CD4-positive, CD25-positive, alpha-beta regulatory T cell (primary cell): Measurements from ENCODE around the gene PDIK1L. TPM values are rescaled to one million over a fixed set of nuclear protein-coding genes. Genes with fewer than 3 reads are reported as not detected.
A peak's percentile ranks its signal among the peaks of the same experiment; 100 is the strongest.

Experiments used
- ATAC-seq, 2 donors: fragments of 150-1000 bp; cut with Tn5 transposase; one replicate each; pipeline ENCODE4 v1.10.0; 2021; ENCODE audit warnings: low read depth in 2 of 2, moderate number of reproducible peaks in 2 of 2, moderate library complexity in 1 of 2
- DNase-seq, 3 donors: peaks; one replicate each; pipeline versions ENCODE4 v3.0.0 to v3.0.0-alpha.2; 2012 to 2022; ENCODE audit warnings: mixed read lengths in 1 of 3
- H3K27ac ChIP-seq: one replicate; pipeline ENCODE4 v1.7.0; 2013; ENCODE audit warnings: mild to moderate bottlenecking, low read length; ENCODE audit not compliant: insufficient read depth, poor library complexity, severe bottlenecking
- H3K27me3 ChIP-seq: one replicate; pipeline ENCODE4 v1.7.0; 2013; ENCODE audit warnings: low read length; ENCODE audit not compliant: control insufficient read depth, insufficient read depth
- H3K36me3 ChIP-seq: one replicate; pipeline ENCODE4 v1.7.0; 2013; ENCODE audit warnings: mild to moderate bottlenecking, low read length, moderate library complexity; ENCODE audit not compliant: control insufficient read depth, insufficient read depth
- H3K4me1 ChIP-seq: 2 replicates; pipeline ENCODE4 v1.7.0; 2013; ENCODE audit warnings: mild to moderate bottlenecking, low read length; ENCODE audit not compliant: insufficient read depth, control insufficient read depth, poor library complexity, severe bottlenecking
- H3K4me3 ChIP-seq: one replicate; pipeline ENCODE4 v1.7.0; 2013; ENCODE audit warnings: low read depth, mild to moderate bottlenecking, low read length, moderate library complexity
- H3K9me3 ChIP-seq, 2 experiments: 1 replicate in 1 of 2; 2 replicates in 1 of 2; pipeline ENCODE4 v1.7.0; 2013; ENCODE audit warnings: low read length in 2 of 2, mild to moderate bottlenecking in 1 of 2, moderate library complexity in 1 of 2; ENCODE audit not compliant: control insufficient read depth in 2 of 2
- H3K27ac Mint-ChIP-seq, 3 donors: one replicate each; pipeline ENCODE4 v1.8.0; 2020 to 2022; ENCODE audit warnings: mild to moderate bottlenecking in 3 of 3, mixed read lengths in 3 of 3, moderate library complexity in 2 of 3
- H3K27me3 Mint-ChIP-seq: one replicate; pipeline ENCODE4 v1.8.0; 2022; ENCODE audit warnings: mild to moderate bottlenecking, mixed read lengths
- H3K36me3 Mint-ChIP-seq: one replicate; pipeline ENCODE4 v1.8.0; 2020; ENCODE audit warnings: mixed read lengths
- H3K4me1 Mint-ChIP-seq, 4 donors: one replicate each; pipeline ENCODE4 v1.8.0; 2020 to 2022; ENCODE audit warnings: mixed read lengths in 4 of 4, mild to moderate bottlenecking in 1 of 4
- H3K4me3 Mint-ChIP-seq, 4 donors: one replicate each; pipeline ENCODE4 v1.8.0; 2020 to 2022; ENCODE audit warnings: mild to moderate bottlenecking in 4 of 4, mixed read lengths in 4 of 4, moderate library complexity in 3 of 4
- H3K9me3 Mint-ChIP-seq, 7 donors: one replicate each; pipeline ENCODE4 v1.8.0; 2020 to 2022; ENCODE audit warnings: mixed read lengths in 7 of 7, mild to moderate bottlenecking in 3 of 7, moderate library complexity in 2 of 7
- polyA plus RNA-seq, 4 donors: library from polyadenylated mRNA; unstranded; fragments of 300-500 nt; fragmentation: Illumina TruSeq; gene quantifications; one replicate each; pipeline ENCODE4 v1.2.3, GENCODE V29; 2021
- total RNA-seq: library from RNA; stranded (reverse); gene quantifications from one replicate; pipeline ENCODE4 v1.2.3, GENCODE V29; 2022

PDIK1L gene
- total and polyA plus RNA-seq, 5 donors from 2014 or later, result 5.1 to 11.1 (median 7.0) TPM

DNA sequence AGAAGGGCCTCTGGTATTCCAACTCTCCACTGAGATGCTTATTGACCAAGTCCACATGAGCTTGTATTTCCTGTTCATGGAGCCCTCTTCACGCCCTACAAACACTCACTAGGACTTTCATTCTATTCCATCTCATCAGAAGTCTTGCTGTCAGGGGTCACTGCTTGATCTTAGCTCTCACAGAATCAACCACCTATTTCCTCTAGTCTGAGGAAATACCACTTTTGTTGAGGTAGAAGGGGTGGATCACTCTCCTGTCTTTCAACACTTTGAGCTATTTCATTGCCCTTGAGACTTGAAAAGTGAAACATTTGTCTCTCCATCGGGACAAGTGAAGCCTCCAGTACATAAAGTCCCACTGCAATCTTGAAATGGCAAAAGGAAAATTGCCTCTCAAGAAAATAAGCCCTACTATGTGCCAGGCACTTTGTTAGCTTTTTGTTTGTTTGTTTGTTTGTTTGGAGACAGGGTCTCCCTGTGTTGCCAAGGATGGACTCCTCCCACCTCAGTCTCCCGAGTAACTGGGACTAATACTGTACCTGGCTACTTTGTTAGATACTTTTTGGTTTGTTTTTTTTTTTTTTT lies 27.4 kb downstream of the PDIK1L start:
- peak in 1 of 3 donors; percentile 61 for DNase-seq

DNA sequence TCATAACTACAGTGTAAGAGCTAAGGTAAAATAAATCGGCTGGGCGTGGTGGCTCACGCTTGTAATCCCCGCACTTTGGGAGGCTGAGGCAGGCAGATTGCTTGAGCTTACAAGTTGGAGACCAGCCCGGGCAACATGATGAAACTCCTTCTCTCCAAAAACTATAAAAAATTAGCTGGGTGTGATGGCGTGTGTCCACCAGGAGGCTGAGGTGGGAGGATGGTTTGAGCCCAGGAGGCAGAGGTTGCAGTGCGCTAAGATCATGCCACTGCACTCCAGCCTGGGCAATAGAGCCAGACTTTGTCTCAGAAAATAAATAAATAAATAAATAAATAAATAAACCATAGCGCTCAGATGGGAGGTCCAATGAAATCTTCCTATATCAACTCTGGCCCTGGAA lies 30.5 kb downstream of the PDIK1L start:
- no peak for DNase-seq
- ATAC-seq, result no peak
- Histone ChIP-seq H3K27ac (no peak overlapping the region), H3K4me1 (peaks cover 14% of the 10 kb centered on the region), H3K36me3 (no peaks in the 10 kb centered on the region), H3K4me3 (no peak overlapping the region), H3K27me3 (no peaks in the 10 kb centered on the region), H3K9me3 (no peaks in the 10 kb centered on the region)
- Mint-ChIP-seq H3K27ac (no peak overlapping the region), H3K9me3 (no peaks in the 10 kb centered on the region), H3K27me3 (peaks cover 21% of the 10 kb centered on the region), H3K36me3 (no peaks in the 10 kb centered on the region), H3K4me3 (no peak overlapping the region), H3K4me1 (peaks cover 0 to 26% (median 15%) of the 10 kb centered on the region in 4 donors)

More for the DNA sequence above, 27.4 kb downstream of the PDIK1L start:
- peaks cover 0 to 25% (median 8%) of the 10 kb centered on the region in 4 donors for H3K4me1 Mint-ChIP-seq
- H3K9me3 ChIP-seq, result no peaks in the 10 kb centered on the region
- H3K27me3 Mint-ChIP-seq, result peaks cover 7% of the 10 kb centered on the region
- H3K27ac Mint-ChIP-seq, result no peak overlapping the region
- peaks cover 9% of the 10 kb centered on the region for H3K4me1 ChIP-seq
- H3K36me3 ChIP-seq, result no peaks in the 10 kb centered on the region
- peak overlapping the region in 1 of 4 donors; percentile 3 for H3K4me3 Mint-ChIP-seq
- H3K9me3 Mint-ChIP-seq, result peaks cover 0 to 3% (median 0%) of the 10 kb centered on the region in 7 donors
- no peak overlapping the region for H3K27ac ChIP-seq
- no peaks in the 10 kb centered on the region for H3K36me3 Mint-ChIP-seq
- peak overlapping the region; percentile 26 for H3K4me3 ChIP-seq
- no peaks in the 10 kb centered on the region for H3K27me3 ChIP-seq
- ATAC-seq, result peak; percentile 47 to 58

DNA sequence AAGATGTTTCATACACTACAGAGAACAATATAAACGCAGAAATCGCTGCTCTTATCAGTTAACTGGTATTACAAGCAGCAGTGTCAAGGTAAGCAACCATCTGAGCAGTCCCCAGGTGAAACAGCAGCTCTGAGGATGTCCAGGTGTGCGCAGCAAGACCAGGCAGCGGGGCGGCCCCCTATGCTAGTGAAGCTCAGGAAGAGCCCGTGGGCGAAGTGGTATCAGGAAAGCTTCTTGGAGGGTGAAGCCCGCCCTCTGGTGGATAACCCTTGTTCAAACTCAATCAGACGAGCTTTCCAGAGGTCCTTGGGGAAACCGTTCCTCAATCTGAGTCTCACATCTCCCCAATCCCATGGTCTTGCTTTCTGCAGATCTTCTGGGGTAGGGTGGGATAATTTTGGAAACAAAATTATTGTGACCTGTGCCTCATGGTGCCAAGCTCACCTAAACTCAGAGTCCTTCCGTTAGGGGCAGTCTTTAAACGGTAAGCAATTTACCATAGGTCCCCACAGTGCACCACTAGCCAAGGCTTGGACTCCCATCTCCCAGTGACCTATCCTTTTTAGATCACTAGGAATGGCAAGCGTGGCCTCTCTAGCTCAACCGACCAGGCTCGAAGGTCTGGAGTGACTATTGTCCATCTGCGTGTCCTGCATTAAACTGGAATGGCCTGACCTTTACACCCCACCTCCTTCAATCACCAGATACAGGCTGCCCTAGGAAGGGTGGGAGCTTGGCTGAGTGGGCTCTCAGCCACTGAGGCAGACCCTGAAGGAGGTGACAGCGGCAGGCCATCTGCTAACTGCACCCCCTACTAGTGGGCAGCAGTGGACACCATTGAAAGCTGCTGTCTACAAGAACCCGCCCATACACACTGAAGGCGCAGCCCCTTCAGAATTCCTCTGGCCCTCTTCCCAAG lies 33.7 kb downstream of the PDIK1L start:
- H3K27me3 ChIP-seq, result no peaks in the 10 kb centered on the region
- Mint-ChIP-seq H3K4me1 (peaks cover 0 to 12% (median 6%) of the 10 kb centered on the region in 4 donors), H3K4me3 (no peak overlapping the region), H3K27ac (no peak overlapping the region), H3K27me3 (peaks cover 32% of the 10 kb centered on the region), H3K36me3 (no peaks in the 10 kb centered on the region), H3K9me3 (peaks cover 0 to 2% (median 0%) of the 10 kb centered on the region in 7 donors)
- ATAC-seq, result peak; percentile 70 to 78
- no peak overlapping the region for H3K4me3 ChIP-seq
- H3K9me3 ChIP-seq, result no peaks in the 10 kb centered on the region
- H3K27ac ChIP-seq, result no peak overlapping the region
- H3K36me3 ChIP-seq, result no peaks in the 10 kb centered on the region
- peak; percentile 68 to 81 (median 74) for DNase-seq
- H3K4me1 ChIP-seq, result peaks cover 5% of the 10 kb centered on the region

DNA sequence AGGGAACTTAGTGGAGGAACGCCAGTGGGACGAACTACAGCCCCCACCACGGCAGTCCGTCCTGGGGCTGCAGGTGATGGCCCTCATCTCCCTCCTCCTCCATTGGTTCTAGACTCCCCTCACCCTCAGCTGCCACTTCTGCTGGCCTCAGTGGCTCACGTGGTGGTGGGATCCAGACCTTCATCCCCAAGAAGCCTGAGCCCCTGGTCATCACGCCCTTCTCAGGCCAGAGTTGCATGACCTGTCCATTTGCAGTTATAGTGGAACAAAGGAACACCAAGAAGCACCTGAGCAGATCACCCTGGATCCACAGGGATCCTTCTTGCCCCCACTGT lies 34.3 kb downstream of the PDIK1L start:
- Histone ChIP-seq H3K9me3 (no peaks in the 10 kb centered on the region), H3K27ac (no peak overlapping the region), H3K4me3 (no peak overlapping the region), H3K27me3 (no peaks in the 10 kb centered on the region), H3K4me1 (peaks cover 5% of the 10 kb centered on the region), H3K36me3 (no peaks in the 10 kb centered on the region)
- Mint-ChIP-seq H3K4me3 (no peak overlapping the region), H3K27ac (no peak overlapping the region), H3K36me3 (no peaks in the 10 kb centered on the region), H3K27me3 (peaks cover 32% of the 10 kb centered on the region), H3K9me3 (peaks cover 0 to 2% (median 0%) of the 10 kb centered on the region in 7 donors), H3K4me1 (peaks cover 0 to 12% (median 6%) of the 10 kb centered on the region in 4 donors)
- ATAC-seq (no peak), DNase-seq (no peak)

DNA sequence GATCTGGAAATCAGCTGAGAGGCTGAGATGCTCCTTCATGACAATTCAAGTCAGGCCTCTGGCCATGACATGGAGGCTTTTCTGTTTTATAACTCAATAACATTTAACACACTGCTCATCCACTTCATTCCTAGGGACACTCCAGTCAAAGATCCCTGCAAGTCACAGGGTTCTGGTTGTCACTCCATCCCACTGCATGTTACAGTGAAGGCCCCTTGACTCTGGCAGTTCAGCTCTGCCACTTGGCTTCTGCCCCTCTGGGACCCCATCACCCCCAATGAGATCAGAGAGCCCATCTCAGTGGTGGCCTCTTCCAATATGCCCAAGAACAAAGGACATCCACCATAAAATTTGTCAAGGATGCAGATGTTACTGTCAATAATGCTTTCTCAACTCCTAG lies 37.3 kb downstream of the PDIK1L start:
- ATAC-seq, result no peak
- Mint-ChIP-seq H3K9me3 (peaks cover 0 to 2% (median 0%) of the 10 kb centered on the region in 7 donors), H3K27ac (no peak overlapping the region)

DNA sequence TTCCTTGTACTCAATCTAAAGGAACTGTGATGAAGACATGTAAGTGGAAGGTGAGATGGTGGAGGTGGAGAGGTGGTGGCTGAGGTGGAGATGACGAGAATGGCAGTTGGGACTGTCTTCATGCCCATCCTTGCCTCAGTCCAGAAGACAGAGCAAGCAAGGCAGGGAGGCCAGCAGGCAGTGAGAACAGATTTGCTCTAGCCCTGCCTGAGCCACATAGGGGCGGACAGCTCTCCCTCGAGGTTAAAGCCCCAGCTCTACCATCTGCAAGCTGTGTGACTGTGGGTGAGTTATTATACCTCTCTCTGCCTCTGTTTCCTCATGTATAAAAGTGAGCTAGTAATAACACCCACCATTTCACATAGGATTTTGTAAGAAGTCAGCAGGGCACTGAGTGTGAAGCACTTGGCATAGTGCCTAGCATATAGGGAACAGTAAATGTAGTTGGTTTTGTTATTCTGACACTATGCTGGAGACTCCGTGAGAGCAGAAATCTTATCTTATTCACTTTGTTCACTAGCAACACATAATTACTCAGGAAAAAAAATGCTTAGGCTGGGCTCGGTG lies 42.4 kb downstream of the PDIK1L start:
- Mint-ChIP-seq H3K27ac (no peak overlapping the region), H3K27me3 (peaks cover 66% of the 10 kb centered on the region), H3K4me3 (no peak overlapping the region), H3K9me3 (peaks cover 0 to 2% (median 0%) of the 10 kb centered on the region in 7 donors), H3K36me3 (no peaks in the 10 kb centered on the region), H3K4me1 (no peaks in the 10 kb centered on the region)
- DNase-seq (no peak), ATAC-seq (no peak)
- H3K4me3 ChIP-seq, result no peak overlapping the region
- H3K27ac ChIP-seq, result no peak overlapping the region
- H3K4me1 ChIP-seq, result peaks cover 5% of the 10 kb centered on the region
- no peaks in the 10 kb centered on the region for H3K9me3 ChIP-seq
- peaks cover 8% of the 10 kb centered on the region for H3K27me3 ChIP-seq
- no peaks in the 10 kb centered on the region for H3K36me3 ChIP-seq

More for the DNA sequence above, 37.3 kb downstream of the PDIK1L start:
- Mint-ChIP-seq H3K36me3 (no peaks in the 10 kb centered on the region), H3K4me1 (peaks cover 0 to 7% (median 5%) of the 10 kb centered on the region in 4 donors), H3K4me3 (peak overlapping the region in 1 of 4 donors; percentile 4), H3K27me3 (peaks cover 47% of the 10 kb centered on the region)
- no peaks in the 10 kb centered on the region for H3K36me3 ChIP-seq
- H3K4me1 ChIP-seq, result peaks cover 5% of the 10 kb centered on the region
- peaks cover 5% of the 10 kb centered on the region for H3K27me3 ChIP-seq
- DNase-seq, result no peak
- H3K27ac ChIP-seq, result no peak overlapping the region
- no peaks in the 10 kb centered on the region for H3K9me3 ChIP-seq
- no peak overlapping the region for H3K4me3 ChIP-seq

DNA sequence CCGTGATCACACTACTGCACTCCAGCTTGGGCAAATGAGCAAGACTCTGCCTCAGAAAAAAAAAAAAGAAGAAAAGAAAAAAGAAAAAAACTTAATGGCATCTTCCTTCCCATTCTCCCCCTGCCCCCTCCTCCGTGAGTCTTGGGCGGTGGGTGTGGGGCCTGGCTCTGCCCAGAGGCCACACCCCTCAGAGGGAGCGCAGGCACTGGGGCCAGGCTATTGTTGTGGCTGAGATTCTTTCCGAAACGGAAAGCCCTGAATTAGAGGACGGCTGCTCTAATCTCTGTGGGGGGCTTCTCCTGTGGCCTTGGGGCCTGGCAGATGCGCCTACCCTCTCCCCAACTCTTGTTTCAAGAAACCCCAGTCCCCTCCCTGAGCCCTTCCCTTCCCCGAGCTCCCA lies 43.1 kb downstream of the PDIK1L start:
- no peaks in the 10 kb centered on the region for H3K9me3 ChIP-seq
- Mint-ChIP-seq H3K9me3 (peaks cover 0 to 2% (median 0%) of the 10 kb centered on the region in 7 donors), H3K27ac (no peak overlapping the region), H3K27me3 (peaks cover 68% of the 10 kb centered on the region), H3K36me3 (no peaks in the 10 kb centered on the region), H3K4me3 (no peak overlapping the region), H3K4me1 (no peaks in the 10 kb centered on the region)
- H3K36me3 ChIP-seq, result no peaks in the 10 kb centered on the region
- H3K27me3 ChIP-seq, result peaks cover 8% of the 10 kb centered on the region
- ATAC-seq (no peak), DNase-seq (no peak)
- no peak overlapping the region for H3K4me3 ChIP-seq
- no peak overlapping the region for H3K27ac ChIP-seq
- peaks cover 5% of the 10 kb centered on the region for H3K4me1 ChIP-seq
